ENCODE results near the gene MEIOB.

MEIOB gene

GRCh38 chr16:1914084-1914608 is 42.2 kb upstream of the MEIOB start:
- Histone ChIP-seq H3K4me2 (ENCODE audit: low read length) (no peak overlapping the region), H3K4me1 (ENCODE audit: control insufficient read depth, insufficient read depth, low read length) (no peaks in the 10 kb centered on the region), H3K27me3 (ENCODE audit: control insufficient read depth, insufficient read depth, low read length) (peaks cover 56% of the 10 kb centered on the region), H3K9ac (ENCODE audit: low read depth, low read length) (no peak overlapping the region), H3K9me3 (replicated peaks; ENCODE audit: low read length) (no peaks in the 10 kb centered on the region), H3K36me3 (ENCODE audit: insufficient read depth, low read length) (no peaks in the 10 kb centered on the region), H3K4me3 (ENCODE audit: low read length) (no peak overlapping the region)

GRCh38 chr16:1913327-1914083 is 41.5 kb upstream of the MEIOB start:
- Histone ChIP-seq H3K27me3 (ENCODE audit: control insufficient read depth, insufficient read depth, low read length) (peaks cover 56% of the 10 kb centered on the region), H3K4me3 (ENCODE audit: low read length) (no peak overlapping the region), H3K9me3 (replicated peaks; ENCODE audit: low read length) (no peaks in the 10 kb centered on the region), H3K4me1 (ENCODE audit: control insufficient read depth, insufficient read depth, low read length) (no peaks in the 10 kb centered on the region), H3K9ac (ENCODE audit: low read depth, low read length) (no peak overlapping the region), H3K36me3 (ENCODE audit: insufficient read depth, low read length) (no peaks in the 10 kb centered on the region), H3K4me2 (ENCODE audit: low read length) (no peak overlapping the region)

GRCh38 chr16:1912215-1912543 is 40.2 kb upstream of the MEIOB start:
- Histone ChIP-seq H3K4me3 (ENCODE audit: low read length) (no peak overlapping the region), H3K36me3 (ENCODE audit: insufficient read depth, low read length) (no peaks in the 10 kb centered on the region), H3K4me2 (ENCODE audit: low read length) (no peak overlapping the region), H3K4me1 (ENCODE audit: control insufficient read depth, insufficient read depth, low read length) (no peaks in the 10 kb centered on the region), H3K9ac (ENCODE audit: low read depth, low read length) (no peak overlapping the region), H3K9me3 (replicated peaks; ENCODE audit: low read length) (no peaks in the 10 kb centered on the region), H3K27me3 (ENCODE audit: control insufficient read depth, insufficient read depth, low read length) (peaks cover 58% of the 10 kb centered on the region)

GRCh38 chr16:1911467-1912214 is 39.7 kb upstream of the MEIOB start:
- Histone ChIP-seq H3K4me3 (ENCODE audit: low read length) (no peak overlapping the region), H3K9ac (ENCODE audit: low read depth, low read length) (no peak overlapping the region), H3K36me3 (ENCODE audit: insufficient read depth, low read length) (no peaks in the 10 kb centered on the region), H3K9me3 (replicated peaks; ENCODE audit: low read length) (no peaks in the 10 kb centered on the region), H3K4me2 (ENCODE audit: low read length) (no peak overlapping the region), H3K4me1 (ENCODE audit: control insufficient read depth, insufficient read depth, low read length) (no peaks in the 10 kb centered on the region), H3K27me3 (ENCODE audit: control insufficient read depth, insufficient read depth, low read length) (peaks cover 58% of the 10 kb centered on the region)

- Histone ChIP-seq H3K36me3 (ENCODE audit: insufficient read depth, low read length) (no peaks in the 10 kb centered on the region), H3K4me2 (ENCODE audit: low read length) (no peak overlapping the region), H3K4me3 (ENCODE audit: low read length) (no peak overlapping the region), H3K4me1 (ENCODE audit: control insufficient read depth, insufficient read depth, low read length) (no peaks in the 10 kb centered on the region), H3K27me3 (ENCODE audit: control insufficient read depth, insufficient read depth, low read length) (peaks cover 60% of the 10 kb centered on the region), H3K9me3 (replicated peaks; ENCODE audit: low read length) (no peaks in the 10 kb centered on the region), H3K9ac (ENCODE audit: low read depth, low read length) (no peak overlapping the region)
Observed at GRCh38 chr16:1909561-1910231, 37.7 kb upstream of the MEIOB start.

- peaks cover 61% of the 10 kb centered on the region for H3K27me3 ChIP-seq (ENCODE audit: control insufficient read depth, insufficient read depth, low read length)
- H3K9ac ChIP-seq (ENCODE audit: low read depth, low read length), result no peak overlapping the region
- H3K4me1 ChIP-seq (ENCODE audit: control insufficient read depth, insufficient read depth, low read length), result no peaks in the 10 kb centered on the region
- no peak overlapping the region for H3K4me3 ChIP-seq (ENCODE audit: low read length)
- H3K36me3 ChIP-seq (ENCODE audit: insufficient read depth, low read length), result no peaks in the 10 kb centered on the region
- H3K9me3 ChIP-seq (replicated peaks; ENCODE audit: low read length), result no peaks in the 10 kb centered on the region
- no peak overlapping the region for H3K4me2 ChIP-seq (ENCODE audit: low read length)
Observed at GRCh38 chr16:1908983-1909382, 37.0 kb upstream of the MEIOB start.

- H3K27me3 ChIP-seq (ENCODE audit: control insufficient read depth, insufficient read depth, low read length), result peaks cover 59% of the 10 kb centered on the region
Observed at GRCh38 chr16:1908184-1908583, 36.2 kb upstream of the MEIOB start.

GRCh38 chr16:1907226-1907860 is 35.4 kb upstream of the MEIOB start:
- Histone ChIP-seq H3K4me3 (ENCODE audit: low read length) (no peak overlapping the region), H3K27me3 (ENCODE audit: control insufficient read depth, insufficient read depth, low read length) (peaks cover 60% of the 10 kb centered on the region), H3K4me2 (ENCODE audit: low read length) (no peak overlapping the region), H3K9me3 (replicated peaks; ENCODE audit: low read length) (no peaks in the 10 kb centered on the region), H3K4me1 (ENCODE audit: control insufficient read depth, insufficient read depth, low read length) (no peaks in the 10 kb centered on the region), H3K9ac (ENCODE audit: low read depth, low read length) (no peak overlapping the region), H3K36me3 (ENCODE audit: insufficient read depth, low read length) (no peaks in the 10 kb centered on the region)

More at GRCh38 chr16:1908184-1908583, 36.2 kb upstream of the MEIOB start:
- Histone ChIP-seq H3K36me3 (ENCODE audit: insufficient read depth, low read length) (no peaks in the 10 kb centered on the region), H3K9me3 (replicated peaks; ENCODE audit: low read length) (no peaks in the 10 kb centered on the region), H3K9ac (ENCODE audit: low read depth, low read length) (no peak overlapping the region), H3K4me3 (ENCODE audit: low read length) (no peak overlapping the region), H3K4me1 (ENCODE audit: control insufficient read depth, insufficient read depth, low read length) (no peaks in the 10 kb centered on the region), H3K4me2 (ENCODE audit: low read length) (no peak overlapping the region)

- no peaks in the 10 kb centered on the region for H3K4me1 ChIP-seq (ENCODE audit: control insufficient read depth, insufficient read depth, low read length)
- H3K4me3 ChIP-seq (ENCODE audit: low read length), result no peak overlapping the region
- H3K9ac ChIP-seq (ENCODE audit: low read depth, low read length), result no peak overlapping the region
- H3K4me2 ChIP-seq (ENCODE audit: low read length), result no peak overlapping the region
- H3K27me3 ChIP-seq (ENCODE audit: control insufficient read depth, insufficient read depth, low read length), result peaks cover 60% of the 10 kb centered on the region
- H3K36me3 ChIP-seq (ENCODE audit: insufficient read depth, low read length), result no peaks in the 10 kb centered on the region
- H3K9me3 ChIP-seq (replicated peaks; ENCODE audit: low read length), result no peaks in the 10 kb centered on the region
Observed at GRCh38 chr16:1906846-1907165, 34.8 kb upstream of the MEIOB start.

GRCh38 chr16:1906055-1906845 is 34.3 kb upstream of the MEIOB start:
- no peak overlapping the region for H3K4me3 ChIP-seq (ENCODE audit: low read length)
- no peak overlapping the region for H3K9ac ChIP-seq (ENCODE audit: low read depth, low read length)
- no peak overlapping the region for H3K4me2 ChIP-seq (ENCODE audit: low read length)
- no peaks in the 10 kb centered on the region for H3K4me1 ChIP-seq (ENCODE audit: control insufficient read depth, insufficient read depth, low read length)
- no peaks in the 10 kb centered on the region for H3K9me3 ChIP-seq (replicated peaks; ENCODE audit: low read length)
- H3K36me3 ChIP-seq (ENCODE audit: insufficient read depth, low read length), result no peaks in the 10 kb centered on the region
- H3K27me3 ChIP-seq (ENCODE audit: control insufficient read depth, insufficient read depth, low read length), result peaks cover 60% of the 10 kb centered on the region
